ENCODE results near the gene DLGAP1.

The DLGAP1 gene

DNA sequence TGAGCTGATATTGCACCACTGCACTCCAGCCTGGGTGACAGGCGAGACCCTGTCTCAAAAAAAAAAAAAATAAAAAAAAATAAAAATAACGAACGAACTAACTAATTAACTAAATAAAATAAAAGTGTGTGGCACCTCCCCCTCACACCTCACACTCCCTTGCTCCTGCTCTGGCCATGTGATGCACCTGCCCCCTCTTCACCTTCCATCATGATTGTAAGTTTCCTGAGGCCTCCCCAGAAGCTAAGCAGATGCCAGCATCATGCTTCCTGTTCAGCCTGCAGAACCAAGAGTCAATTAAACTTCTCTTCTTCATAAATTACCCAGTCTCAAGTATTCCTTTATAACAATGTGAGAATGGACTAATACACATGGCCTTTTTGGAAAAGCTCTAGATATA lies 773.0 kb downstream of the DLGAP1 start:
- no peak for DNase-seq

DNA sequence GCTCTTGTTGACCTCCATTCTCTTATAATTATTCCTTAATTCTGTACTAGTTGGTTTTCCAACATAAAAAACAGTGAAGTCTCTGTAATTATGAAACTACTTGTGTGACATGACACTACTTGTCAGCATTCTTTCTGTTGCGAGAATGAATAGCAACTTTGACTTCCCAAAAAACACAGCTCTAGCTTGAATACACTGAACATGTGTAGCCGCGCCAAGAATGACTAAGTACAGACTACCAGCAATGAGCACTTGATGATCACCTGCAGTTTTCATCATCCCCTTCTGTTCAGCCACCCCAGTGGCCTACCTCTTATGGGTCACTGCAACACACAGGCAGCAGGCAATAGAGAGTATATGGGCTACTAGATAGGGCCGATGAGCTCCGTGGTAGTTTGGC lies 775.9 kb downstream of the DLGAP1 start:
- peak; percentile 65 to 85 (median 76) for DNase-seq

DNA sequence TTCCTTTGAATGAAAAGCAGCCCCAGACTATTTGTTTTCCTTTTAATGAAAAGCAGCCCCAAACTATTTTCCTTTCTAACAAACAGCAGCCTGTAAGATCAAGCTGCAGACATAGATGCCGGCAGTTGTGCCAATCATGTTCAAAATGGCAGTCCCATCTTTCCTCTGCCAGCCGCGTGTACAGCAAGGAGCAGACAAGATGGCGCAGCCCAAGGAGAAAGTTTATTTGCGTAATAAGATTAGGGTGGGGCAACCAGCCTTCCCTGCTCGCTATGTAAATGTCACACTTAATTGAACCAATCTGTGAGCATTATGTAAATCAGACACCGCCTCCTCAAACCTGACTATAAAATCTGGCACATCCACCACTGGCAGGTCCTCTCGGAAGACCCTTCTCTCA lies 779.1 kb downstream of the DLGAP1 start:
- DNase-seq, result no peak

DNA sequence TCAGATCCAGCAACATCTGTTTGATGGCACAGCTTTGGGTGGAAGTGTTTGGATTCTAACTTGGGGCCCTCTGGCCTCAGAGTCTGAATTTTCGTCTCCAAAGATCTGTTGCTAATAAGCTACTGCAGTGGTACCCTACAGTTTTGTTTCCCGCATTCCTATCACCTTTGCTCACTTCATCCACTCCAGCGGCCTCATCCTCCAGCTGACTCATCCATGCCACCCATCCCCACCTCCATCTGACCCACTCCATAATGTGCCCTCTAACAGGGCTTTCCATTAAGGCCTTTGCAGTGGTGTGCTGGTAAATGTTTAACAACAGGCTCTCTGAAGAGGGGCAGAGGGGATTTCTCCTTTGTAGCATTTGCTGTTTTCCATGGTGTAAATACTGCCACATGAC lies 779.7 kb downstream of the DLGAP1 start:
- DNase-seq, result no peak

DNA sequence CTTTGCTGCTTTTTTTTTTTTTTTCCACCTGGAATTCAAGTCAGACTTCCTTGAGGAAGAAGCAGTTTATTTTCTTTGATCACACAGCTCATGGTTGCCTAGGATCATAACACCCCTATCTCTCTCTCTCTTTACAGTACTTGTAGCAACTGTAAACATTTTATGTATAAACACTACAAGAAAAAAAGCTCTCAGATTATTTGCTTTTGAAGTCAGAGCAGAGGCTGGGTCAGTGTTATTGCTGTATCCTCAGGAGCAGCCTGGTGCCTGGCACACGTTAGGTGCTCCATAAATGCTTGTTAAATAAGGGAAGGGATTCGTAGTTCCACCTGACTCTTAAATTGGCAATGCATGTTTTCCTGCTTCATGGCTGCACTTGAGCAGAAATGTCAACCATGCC lies 783.9 kb downstream of the DLGAP1 start:
- no peak for DNase-seq

DNA sequence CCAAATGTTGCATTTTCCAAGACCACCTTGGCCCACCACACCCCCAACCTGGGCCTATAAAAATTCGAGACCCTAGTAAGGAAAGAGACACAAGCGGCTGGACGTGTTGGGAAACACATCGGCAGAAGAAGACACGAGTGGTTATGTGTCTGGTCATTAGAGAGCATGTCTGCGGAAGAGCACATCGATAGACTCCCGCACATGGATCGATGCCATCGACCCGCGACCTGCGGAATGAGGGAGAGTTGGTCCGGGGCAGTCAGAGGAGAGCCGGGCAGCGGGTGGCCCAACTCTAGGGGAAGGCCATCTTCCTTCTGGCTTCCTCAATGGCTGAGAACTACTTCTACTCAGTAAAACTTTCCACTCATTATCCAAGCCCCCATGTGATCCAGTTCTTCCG lies 785.7 kb downstream of the DLGAP1 start:
- DNase-seq, result no peak

DNA sequence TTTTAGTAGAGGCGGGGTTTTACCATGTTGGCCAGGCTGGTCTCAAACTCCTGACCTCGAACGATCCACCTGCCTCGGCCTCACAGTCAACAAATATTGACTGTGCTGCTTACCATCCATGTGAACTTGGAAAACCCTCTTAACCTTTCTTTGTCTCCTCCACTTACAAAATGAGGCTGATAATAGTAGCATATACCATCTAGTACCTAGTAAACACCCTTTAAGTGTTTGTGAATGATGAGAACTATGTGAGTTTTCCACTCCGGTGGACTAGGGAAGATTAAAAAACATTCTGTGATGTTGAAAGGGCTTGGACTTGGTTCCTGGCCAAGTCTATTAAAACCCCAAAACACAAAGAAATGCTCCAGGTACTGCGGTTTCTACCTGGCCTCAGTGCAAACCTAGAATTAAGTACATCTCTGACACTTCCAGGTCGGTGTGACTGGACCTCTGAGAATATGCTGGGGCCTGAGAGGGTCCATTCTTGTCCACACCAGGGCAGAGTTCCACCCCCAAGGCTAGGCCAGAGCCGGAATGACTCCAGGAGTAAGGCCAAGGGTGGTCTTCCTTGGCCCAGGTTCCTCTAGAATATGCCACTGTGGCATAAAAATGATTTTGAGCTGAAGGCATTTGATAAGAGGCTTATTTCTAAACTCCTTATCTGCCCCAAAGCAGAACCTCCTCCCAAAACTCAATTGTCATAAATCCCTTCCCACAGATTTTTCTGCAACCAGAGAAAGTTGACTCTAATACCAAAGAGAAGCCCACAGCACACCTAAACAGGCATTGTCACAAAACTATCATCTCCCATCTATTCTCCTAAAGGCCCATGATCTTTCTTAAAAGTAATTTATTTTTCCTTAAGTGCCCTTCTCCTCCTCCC lies 787.6 kb downstream of the DLGAP1 start:
- no peak for DNase-seq

DNA sequence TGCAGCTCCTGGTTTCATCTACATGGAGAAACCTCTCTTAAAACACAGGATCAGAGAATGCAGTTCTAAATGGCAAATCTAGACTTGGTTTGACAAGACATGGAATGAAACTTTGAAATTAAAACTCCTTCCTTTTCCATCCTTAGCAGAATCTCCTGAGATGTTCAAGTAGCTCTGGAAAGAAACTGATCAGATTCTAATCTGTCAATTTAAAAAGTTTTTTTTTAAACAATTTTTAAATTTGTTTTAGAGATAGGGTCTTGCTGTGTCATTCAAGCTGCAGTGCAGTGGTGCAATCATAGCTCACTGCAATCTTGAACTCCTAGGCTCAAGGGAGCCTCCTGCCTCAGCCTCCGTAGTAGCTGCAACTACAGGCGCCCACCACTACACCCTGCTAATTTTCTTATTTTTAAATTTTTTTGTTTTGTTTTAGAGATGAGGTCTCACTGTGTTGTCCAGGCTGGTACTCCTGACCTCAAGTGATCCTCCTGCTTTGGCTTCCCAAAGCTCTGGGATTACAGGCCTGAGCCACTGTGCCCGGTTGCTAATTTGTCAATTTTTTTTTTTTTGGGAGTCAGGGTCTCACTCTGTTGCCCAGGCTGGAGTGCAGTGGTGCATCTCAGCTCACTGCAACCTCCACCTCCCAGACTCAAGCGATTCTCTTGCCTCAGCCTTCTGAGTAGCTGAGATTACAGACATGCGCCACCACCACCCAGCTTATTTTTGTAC lies 788.4 kb downstream of the DLGAP1 start:
- DNase-seq, result no peak

DNA sequence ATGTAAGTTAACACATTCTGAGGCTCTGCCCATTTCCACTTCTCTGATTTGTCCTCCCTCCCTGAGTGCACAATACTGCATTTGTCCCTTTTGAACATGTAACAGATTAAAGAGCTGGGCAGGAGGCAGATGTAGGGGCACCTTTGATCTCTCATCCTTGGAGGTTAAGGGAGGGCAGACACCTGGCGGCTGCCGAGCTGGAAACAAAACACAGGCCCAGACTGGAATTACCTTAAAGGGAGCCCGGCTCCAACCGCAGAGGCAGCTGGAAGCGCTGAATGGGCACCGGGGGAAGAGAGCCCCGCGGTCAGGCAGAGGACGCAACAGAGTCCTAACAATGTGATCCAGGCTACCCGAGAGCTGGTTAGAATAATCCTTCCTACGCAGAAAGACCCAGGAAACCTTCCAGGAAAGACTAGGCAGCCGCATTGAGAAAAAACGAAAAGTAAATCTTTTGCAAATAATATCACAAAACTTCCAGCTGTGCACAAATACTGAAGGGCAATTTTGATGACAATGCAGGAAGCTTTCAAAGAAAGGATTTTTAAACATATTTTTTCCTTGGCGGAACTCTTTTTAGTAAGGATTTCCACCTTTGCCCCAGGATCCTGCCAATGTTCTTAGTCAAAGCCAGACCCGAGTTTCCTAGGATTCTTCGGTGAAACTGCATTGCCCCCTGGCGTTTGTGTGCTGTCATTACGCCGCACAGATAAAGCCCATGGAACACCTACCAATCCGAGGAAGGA lies 789.2 kb downstream of the DLGAP1 start:
- peak; percentile 87 to 91 (median 88) for DNase-seq

DNA sequence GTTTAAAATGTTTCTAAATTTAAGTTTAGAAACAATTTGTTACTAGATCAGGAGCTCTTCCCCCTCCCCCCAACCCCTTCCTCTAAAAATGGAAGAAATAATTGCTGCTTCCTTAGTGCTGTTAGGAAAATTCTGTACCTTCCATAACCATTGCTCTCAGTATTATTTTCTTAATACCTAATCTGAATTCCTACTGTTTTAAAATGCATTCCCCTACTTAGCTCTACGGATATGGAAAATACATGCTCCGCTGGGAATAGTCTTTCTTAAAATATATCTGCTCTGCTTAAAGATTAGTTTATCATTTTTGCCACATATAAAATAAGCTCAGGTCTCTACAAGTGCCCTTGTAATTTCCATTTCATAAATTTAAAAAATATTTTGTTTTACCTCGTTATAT lies 789.9 kb downstream of the DLGAP1 start:
- DNase-seq, result no peak

DNA sequence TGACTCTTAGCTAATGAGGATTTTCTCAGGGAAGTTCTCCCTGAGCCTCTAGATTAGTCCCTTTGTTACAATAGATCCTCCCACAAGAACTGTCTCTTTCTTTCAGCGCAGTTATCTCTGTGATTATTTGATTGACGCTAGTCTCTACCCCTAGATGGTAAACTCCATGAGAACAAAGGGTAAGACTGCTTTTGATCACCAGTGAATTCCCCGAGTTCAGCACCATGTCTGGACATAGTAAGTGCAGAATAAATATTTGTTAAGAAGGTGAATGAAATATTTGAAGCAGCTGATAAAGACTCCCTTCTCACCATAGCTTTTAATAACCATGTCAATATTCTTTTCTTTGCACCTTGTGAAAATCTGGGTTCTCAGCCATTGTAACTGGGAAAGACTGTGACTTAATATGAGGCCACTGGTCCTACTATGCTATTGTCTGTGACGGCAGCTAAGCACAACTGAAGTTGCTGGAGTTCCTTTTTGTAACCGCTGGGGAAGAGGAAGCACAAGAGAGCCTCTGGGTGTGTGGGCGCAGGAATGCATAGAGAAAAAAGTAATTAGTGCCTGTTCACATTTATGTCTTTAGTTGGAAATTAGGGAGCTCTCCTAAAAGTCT lies 790.4 kb downstream of the DLGAP1 start:
- DNase-seq, result peak; percentile 84 to 93 (median 88)

DNA sequence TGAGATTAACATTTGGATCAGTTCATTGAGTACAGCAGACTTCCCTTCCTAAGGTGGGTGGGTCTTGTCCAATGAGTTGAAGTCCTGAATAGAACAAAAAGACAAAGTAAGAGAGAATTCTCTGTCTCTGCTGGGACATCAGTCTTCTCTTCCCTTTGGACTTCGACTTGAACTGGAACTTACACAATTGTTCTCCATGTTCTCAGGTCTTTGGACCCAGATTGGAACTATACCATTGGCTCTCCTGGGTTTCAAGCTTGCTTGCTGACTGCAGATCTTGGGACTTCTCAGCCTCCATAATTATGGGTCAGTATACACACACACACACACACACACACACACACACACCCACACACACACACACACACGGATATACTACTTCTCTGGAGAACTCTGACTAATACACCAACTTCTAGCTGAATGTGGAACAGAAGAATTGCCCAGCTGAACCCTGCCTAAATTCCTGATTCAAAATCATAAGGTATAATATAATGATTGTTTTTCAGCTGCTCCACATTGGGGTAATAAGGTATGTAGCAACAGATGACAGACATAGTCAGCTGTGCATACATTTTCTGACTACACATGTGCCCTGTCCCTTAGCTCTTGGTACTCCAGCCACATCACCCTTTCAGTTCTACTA lies 791.1 kb downstream of the DLGAP1 start:
- DNase-seq, result peak in 2 of 4 experiments; percentile 44 to 62

DNA sequence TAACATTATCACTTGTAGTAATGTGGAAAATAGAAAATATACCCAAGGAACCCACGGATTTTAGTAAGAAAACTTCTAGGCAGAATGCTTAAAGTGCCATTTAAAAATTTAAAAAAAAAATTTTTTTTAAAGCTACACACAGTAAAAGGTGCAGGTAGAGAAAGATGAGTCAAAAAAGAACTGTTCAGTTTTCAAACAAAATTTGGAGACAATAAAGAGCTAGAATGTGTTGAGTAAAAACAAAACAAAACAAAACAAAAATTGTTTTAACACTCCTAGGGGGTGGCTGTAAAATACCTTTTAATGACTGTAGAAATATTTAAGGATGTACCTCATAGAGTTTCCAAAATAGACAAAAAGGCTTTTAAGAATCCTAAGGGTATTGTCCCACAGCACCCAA lies 793.1 kb downstream of the DLGAP1 start:
- DNase-seq, result no peak

DNA sequence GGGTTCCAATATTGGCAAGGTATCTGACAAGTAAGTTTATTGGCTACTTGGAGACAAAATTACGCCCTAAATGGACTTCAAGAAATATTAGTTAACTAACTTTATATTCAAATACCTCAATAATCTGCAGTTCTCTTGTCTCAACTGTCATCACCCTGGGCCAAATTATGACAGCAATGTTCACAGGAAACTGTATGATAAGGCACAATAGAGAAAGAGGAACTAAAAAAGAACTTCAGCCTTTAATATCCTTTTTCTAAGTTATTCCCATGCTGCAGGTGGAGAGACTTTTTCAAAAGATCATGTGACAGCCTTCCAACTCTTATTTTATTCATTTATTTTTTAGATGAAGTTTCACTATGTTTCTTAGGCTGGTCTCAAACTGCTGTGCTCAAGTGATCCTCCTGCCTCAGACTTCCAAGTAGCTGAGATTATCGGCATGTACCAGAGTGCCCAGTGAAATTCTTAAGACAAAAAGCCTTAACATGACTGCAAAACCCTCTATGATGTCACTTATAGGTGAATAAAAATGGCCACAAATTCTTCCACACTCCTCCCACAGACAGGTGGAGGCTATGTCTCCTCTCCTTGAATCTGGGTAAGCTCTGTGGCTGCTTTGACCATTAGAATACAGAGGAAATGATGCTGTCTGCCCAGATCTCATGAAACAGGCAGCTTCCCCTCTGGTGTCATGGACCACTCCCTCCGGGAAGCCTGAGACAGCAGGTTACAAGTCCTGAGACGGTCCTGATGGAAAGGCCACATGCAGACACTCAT lies 794.2 kb downstream of the DLGAP1 start:
- DNase-seq, result peak; percentile 89 to 97 (median 91)

DNA sequence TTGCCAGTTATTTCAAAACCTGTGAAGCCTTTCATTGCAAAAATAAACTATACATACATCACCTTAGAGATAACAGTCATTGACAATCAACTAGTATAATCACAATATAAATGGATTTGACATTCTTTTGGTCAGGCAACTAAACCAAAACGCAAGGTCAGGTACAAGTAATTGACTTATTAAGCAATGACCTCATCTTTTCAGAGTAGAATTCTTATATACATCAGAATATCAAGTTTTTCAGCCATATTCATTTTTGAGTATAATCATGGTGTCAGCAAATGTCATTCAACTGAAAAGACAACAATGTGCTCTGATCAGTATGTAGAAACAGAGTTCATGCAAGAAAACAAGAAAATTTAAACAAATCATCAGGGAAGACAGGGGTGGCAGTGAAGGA lies 796.6 kb downstream of the DLGAP1 start:
- DNase-seq, result no peak

DNA sequence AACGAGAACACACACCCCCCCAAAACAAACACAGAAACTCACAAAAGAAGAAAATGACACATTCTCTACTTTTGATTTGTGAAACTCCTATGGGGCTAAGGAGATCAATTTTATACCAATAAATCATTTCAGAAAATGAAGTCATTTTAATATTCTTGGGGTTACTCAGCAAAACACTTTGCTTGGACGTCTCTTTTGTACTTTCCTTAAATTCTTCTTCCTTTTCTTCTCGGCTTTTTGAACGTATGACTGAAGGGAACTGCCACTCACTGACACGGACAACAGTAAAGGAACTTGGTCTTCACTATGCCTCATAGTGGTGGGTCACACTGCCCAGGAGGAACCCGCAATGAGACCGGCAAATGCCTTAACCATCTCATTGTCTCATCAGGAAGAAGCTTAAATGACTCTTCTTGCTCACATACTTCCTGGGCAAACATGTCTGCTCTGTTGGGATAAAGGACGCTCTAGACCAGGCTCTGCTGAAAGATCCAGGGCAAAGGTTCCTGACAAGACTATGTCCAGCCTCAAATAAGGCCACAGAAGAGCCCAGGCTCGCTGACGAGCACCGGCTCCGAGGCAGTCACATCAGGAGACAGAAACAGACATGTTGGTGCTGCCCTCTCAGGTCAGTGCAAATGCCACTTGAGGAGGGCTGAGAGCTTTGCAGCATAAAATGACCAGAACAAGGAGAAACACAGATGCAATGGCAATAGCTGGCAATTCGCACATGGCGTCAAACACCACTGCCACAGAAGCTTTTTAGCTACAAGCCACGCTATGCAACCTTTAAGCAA lies 799.7 kb downstream of the DLGAP1 start:
- DNase-seq, result peak; percentile 69 to 86 (median 80)

DNA sequence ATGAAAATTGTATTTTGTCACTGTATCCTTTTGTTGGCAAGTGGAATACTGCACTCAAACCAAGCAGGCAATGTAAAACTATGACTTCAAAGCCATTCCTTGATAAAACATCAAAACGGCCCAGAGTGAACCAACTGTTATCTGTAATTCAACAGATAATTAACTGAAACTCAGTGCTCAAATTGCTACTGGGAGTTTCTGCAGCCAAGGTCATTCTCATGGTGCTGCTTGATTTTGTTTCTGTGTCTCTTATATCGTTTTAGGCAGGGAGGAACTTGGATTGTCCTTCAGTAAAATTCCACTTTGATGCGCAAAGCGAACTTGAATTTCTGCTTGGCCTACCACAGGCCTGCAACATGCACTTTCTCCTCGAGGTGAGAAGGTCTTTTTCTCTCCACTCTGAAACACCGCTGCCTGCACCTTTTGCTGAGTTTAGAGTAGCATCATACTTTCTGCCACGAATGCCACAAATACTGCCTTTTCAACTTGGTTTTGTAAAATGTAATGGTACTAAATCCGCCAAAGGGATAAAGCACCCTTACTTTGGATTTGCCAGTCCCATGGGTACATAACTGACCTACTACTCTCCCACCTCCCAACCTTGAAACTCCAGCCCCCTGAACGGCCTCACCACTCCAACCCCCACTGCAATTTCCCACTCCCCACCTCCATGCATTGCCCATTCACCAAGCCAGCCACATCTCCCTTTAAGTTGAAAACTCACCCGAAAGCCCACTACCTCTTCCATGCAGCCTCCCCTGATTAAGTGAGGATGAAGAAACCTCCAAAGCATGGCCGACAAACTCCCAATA lies 800.5 kb downstream of the DLGAP1 start:
- no peak for DNase-seq

DNA sequence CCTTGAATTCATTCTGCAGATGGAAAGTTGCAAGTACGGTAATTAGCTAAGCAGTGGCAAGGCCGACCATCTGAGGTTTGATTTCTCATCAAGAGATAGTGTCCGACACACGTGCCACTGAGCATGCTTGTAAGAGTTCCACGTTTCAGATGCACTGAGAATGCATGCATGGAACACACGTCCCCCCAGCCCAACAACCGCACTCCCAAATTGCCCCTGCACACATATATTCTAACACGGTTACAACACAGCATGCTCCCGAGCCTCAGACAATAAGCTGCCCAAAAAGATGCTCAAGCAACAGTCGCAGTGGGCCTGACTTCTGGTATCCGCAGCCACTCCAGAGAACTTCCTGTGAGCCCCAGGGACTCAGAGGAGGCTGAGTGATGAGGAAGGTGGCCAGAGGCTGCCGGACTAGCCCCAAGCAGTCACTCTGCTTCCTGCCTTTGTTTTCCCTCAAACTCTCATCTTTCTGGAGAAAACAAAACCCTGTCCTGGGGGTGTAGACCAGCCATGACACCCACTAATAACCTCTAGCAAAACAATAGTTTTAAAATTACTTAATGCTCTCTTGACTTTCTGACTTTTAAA lies 801.2 kb downstream of the DLGAP1 start:
- DNase-seq, result peak in 2 of 4 experiments; percentile 13 to 15

DNA sequence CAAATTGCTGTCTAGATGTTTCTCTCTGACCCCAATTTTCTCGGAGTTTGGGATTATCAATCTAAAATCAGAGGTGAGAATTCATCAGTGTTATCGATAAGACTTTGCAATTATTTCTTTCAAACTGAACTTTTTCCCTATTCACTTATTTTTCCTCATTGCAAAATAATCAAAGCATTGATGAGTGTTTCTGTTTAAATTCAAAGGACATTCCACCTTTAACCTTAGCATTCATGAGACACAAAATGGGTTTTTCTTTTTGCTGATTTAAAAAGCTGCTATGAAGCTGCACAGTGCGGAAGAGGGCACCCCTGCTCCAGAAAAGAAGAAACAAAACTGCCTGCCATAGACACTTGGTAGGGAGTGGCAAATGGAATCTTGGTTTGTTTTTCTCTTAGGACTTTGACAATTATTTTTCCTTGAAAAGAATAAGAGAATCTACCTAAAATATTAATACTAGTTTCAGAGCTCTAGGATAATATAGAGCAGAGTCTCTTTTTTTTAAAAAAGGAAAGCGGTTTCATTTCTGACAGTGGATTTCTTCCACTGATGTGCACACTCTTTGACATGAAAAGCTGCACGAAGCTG lies 801.8 kb downstream of the DLGAP1 start:
- peak; percentile 40 to 59 (median 52) for DNase-seq

Measured in suppressor macrophage (primary cell).